Osteoblast (primary cell): Measurements from ENCODE around the gene NDUFV3. TPM values are rescaled to one million over a fixed set of nuclear protein-coding genes. Genes with fewer than 3 reads are reported as not detected.

Source experiments
- DNase-seq: peaks from one replicate; pipeline ENCODE4 v3.0.0; 2011; ENCODE audit warnings: low spot score, mixed read lengths; ENCODE audit not compliant: insufficient read length; ENCODE audit errors: missing footprints
- H2AFZ ChIP-seq: 2 replicates; pipeline ENCODE4 v1.6.0; 2011; ENCODE audit warnings: mild to moderate bottlenecking, low read length
- H3K27ac ChIP-seq: 2 replicates; pipeline ENCODE4 v1.5.1; 2011; ENCODE audit warnings: mild to moderate bottlenecking, low read depth, low read length, moderate library complexity
- H3K27me3 ChIP-seq: 2 replicates; pipeline ENCODE4 v1.6.0; 2012; ENCODE audit warnings: mild to moderate bottlenecking, control low read depth, inconsistent platforms, low read length, moderate library complexity; ENCODE audit not compliant: insufficient read depth
- H3K36me3 ChIP-seq: 2 replicates; pipeline ENCODE4 v1.5.1; 2011; ENCODE audit warnings: mild to moderate bottlenecking, low read length, control low read depth, moderate library complexity; ENCODE audit not compliant: insufficient read depth
- H3K4me1 ChIP-seq: 2 replicates; pipeline ENCODE4 v1.5.1; 2011; ENCODE audit warnings: mild to moderate bottlenecking, low read length, control low read depth, moderate library complexity; ENCODE audit not compliant: insufficient read depth
- H3K4me2 ChIP-seq: 2 replicates; pipeline ENCODE4 v1.6.0; 2011; ENCODE audit warnings: mild to moderate bottlenecking, low read length; ENCODE audit not compliant: insufficient read depth
- H3K4me3 ChIP-seq: fragments of 200-600 bp; sonication (generic); 3 replicates; pipeline ENCODE4 v1.5.1; 2012; ENCODE audit warnings: mild to moderate bottlenecking, low read length, inconsistent platforms; ENCODE audit not compliant: insufficient read depth
- H3K79me2 ChIP-seq: 2 replicates; pipeline ENCODE4 v1.6.0; 2012; ENCODE audit warnings: mild to moderate bottlenecking, low read length, control low read depth, inconsistent platforms; ENCODE audit not compliant: insufficient read depth
- H3K9me3 ChIP-seq: 2 replicates; pipeline ENCODE4 v1.5.1; 2011; ENCODE audit warnings: low read depth, low read length, control low read depth
- H4K20me1 ChIP-seq: 2 replicates; pipeline ENCODE4 v1.6.0; 2012; ENCODE audit warnings: mild to moderate bottlenecking, low read length, control low read depth; ENCODE audit not compliant: insufficient read depth
- total RNA-seq: library from RNA; depleted of rRNA; stranded (reverse); fragments of >200 nt; gene quantifications from 2 replicates; pipeline ENCODE4 v1.2.3, GENCODE V29; 2012
- TF ChIP-seq, protein P1 (sequence below): IDR thresholded peaks from 2 replicates; pipeline ENCODE4 v1.5.1; 2011; ENCODE audit warnings: mild to moderate bottlenecking, low read depth, low read length, moderate library complexity; ENCODE audit errors: extremely low read depth

The NDUFV3 gene
- total RNA-seq, 1 donor = 66.2 TPM

DNA sequence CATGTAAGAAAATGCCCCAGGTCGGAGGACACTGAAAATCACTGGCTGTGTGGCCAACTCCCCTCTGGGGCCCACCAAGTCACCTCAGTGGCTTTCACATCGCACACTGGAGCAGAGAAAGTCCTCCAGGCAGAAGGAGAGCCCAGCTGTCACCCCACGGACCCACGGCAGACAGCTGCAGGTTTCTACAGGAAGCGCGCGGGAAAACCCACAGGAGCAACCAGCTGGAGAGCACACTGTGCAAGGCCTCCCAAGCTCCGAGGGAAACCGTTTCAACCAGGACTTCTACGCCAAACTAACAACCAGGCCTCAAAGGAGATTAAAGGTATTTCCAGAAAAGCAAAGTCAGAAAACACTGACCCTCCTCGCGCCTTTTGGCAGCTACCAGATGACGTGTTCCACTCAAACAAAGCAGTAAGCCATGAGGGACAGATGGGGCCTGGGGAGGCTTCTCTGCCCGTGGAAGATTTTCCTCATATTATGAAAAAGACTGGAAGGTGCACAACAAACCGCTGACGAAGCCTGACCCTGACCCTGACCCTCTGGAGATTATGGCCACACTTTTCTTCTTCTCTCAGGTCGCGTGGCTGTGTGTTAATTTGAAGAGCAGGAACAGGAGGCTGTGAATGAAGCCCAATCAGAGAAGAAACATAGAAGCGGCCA, 34.8 kb upstream of the NDUFV3 start:
- H3K79me2 ChIP-seq = peaks cover 26% of the 10 kb centered on the region
- peaks cover 21% of the 10 kb centered on the region for H4K20me1 ChIP-seq
- H3K4me1 ChIP-seq = no peaks in the 10 kb centered on the region
- no peak overlapping the region for H3K27ac ChIP-seq
- peak; percentile 19 for DNase-seq
- no peak overlapping the region for H2AFZ ChIP-seq
- peaks cover 70% of the 10 kb centered on the region for H3K36me3 ChIP-seq
- H3K4me3 ChIP-seq = no peak overlapping the region
- H3K9me3 ChIP-seq = no peaks in the 10 kb centered on the region
- no peaks in the 10 kb centered on the region for H3K27me3 ChIP-seq
- TF ChIP-seq, protein P1, sequence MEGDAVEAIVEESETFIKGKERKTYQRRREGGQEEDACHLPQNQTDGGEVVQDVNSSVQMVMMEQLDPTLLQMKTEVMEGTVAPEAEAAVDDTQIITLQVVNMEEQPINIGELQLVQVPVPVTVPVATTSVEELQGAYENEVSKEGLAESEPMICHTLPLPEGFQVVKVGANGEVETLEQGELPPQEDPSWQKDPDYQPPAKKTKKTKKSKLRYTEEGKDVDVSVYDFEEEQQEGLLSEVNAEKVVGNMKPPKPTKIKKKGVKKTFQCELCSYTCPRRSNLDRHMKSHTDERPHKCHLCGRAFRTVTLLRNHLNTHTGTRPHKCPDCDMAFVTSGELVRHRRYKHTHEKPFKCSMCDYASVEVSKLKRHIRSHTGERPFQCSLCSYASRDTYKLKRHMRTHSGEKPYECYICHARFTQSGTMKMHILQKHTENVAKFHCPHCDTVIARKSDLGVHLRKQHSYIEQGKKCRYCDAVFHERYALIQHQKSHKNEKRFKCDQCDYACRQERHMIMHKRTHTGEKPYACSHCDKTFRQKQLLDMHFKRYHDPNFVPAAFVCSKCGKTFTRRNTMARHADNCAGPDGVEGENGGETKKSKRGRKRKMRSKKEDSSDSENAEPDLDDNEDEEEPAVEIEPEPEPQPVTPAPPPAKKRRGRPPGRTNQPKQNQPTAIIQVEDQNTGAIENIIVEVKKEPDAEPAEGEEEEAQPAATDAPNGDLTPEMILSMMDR = no peak
- no peak overlapping the region for H3K4me2 ChIP-seq

DNA sequence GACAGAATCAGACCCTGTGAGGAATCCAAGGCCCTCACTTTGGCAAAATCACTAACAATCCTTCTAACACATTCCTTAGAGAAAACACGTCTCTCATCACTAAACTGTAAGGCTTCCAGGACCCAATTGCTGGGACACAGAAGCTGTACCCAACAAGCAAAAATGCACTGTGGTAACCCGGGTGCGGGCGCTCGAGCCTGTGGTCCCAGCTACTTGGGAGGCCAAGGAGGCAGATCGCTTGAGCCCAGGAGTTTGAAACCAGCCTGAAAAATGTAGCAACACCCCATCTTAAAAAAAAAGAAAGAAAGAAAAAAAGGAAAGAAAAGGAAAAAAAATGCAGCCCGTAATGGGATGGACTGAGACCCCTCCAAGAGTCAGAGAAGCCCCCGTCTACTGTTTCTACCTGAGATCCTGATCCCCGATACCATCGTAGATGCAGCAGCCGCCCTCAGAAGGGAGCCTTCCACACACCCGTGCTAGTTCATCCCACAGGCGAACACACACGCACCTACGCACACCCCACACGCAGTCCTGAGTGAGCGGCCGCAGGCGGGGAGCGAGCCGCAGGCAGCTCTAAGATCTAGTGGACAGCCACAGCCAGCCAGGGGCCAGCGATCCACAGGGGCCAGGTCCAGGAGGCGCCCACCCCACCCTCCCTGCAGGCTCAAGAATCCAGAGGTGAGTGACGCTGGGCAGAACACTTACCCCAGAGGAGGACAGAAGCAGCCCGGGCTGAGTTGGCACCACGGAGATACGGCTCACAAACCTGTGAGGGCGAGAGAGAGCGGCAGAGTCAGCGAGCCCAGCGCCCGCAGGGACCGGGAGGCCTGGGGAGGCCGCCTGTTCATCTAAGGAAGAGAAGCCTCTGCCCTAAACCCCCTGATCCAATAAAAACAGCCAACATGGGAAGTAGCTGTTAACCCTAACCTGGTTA, 33.9 kb upstream of the NDUFV3 start:
- H3K27me3 ChIP-seq = no peaks in the 10 kb centered on the region
- TF ChIP-seq, protein P1 = no peak
- no peak overlapping the region for H3K4me2 ChIP-seq
- H4K20me1 ChIP-seq = peaks cover 23% of the 10 kb centered on the region
- H3K4me1 ChIP-seq = no peaks in the 10 kb centered on the region
- peak; percentile 59 for DNase-seq
- H3K79me2 ChIP-seq = peaks cover 32% of the 10 kb centered on the region
- no peak overlapping the region for H2AFZ ChIP-seq
- H3K4me3 ChIP-seq = no peak overlapping the region
- H3K27ac ChIP-seq = no peak overlapping the region
- peaks cover 66% of the 10 kb centered on the region for H3K36me3 ChIP-seq
- no peaks in the 10 kb centered on the region for H3K9me3 ChIP-seq

DNA sequence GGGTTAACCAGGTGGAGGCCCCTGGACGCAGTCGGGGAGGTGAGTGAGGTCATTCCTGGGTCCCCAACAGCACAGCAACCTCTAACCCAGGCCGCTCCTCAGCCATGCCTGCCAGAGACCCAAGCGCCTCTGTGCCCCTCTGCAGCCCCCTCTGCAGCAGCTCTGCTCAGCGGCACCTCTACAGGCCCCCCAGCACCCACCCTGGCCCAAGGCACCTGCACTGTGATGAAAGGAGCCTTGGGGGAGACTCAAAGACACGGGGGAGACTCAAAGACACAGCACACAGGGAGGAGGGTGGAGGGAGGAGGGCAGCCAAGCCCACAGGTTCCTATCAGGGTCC, 33.2 kb upstream of the NDUFV3 start:
- H3K4me3 ChIP-seq = no peak overlapping the region
- H3K27me3 ChIP-seq = no peaks in the 10 kb centered on the region
- no peaks in the 10 kb centered on the region for H3K9me3 ChIP-seq
- H3K4me2 ChIP-seq = no peak overlapping the region
- H3K79me2 ChIP-seq = peaks cover 38% of the 10 kb centered on the region
- peaks cover 28% of the 10 kb centered on the region for H4K20me1 ChIP-seq
- no peak overlapping the region for H3K27ac ChIP-seq
- peak; percentile 44 for DNase-seq
- no peaks in the 10 kb centered on the region for H3K4me1 ChIP-seq
- no peak overlapping the region for H2AFZ ChIP-seq
- H3K36me3 ChIP-seq = peaks cover 60% of the 10 kb centered on the region
- TF ChIP-seq, protein P1 = no peak

DNA sequence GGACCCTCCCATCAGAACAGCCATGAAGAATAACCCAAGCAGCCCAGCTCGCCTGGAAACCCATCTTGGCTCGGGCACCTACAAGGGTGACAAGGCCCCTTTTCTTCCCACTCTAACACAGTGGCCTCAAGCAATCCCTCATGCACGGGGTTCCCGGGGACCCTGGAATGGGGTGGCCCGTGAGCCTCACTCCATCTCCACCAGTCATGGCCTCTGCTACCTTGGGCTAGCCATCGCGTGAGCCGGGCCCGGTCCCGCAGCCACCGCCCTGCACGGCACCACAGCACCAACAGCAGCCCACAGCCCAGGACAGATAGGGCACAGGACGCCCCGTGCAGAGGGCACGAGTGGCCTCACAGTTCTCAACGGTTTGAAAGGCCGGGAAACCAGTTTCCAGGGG, 32.8 kb upstream of the NDUFV3 start:
- H3K4me3 ChIP-seq = no peak overlapping the region
- no peak overlapping the region for H3K4me2 ChIP-seq
- no peaks in the 10 kb centered on the region for H3K27me3 ChIP-seq
- H2AFZ ChIP-seq = no peak overlapping the region
- TF ChIP-seq, protein P1 = no peak
- no peaks in the 10 kb centered on the region for H3K4me1 ChIP-seq
- H3K36me3 ChIP-seq = peaks cover 55% of the 10 kb centered on the region
- no peaks in the 10 kb centered on the region for H3K9me3 ChIP-seq
- H3K79me2 ChIP-seq = peaks cover 43% of the 10 kb centered on the region
- no peak overlapping the region for H3K27ac ChIP-seq
- DNase-seq = no peak
- H4K20me1 ChIP-seq = peaks cover 28% of the 10 kb centered on the region
